Activated CD4-positive, alpha-beta T cell treated with anti-CD3 and anti-CD28 coated beads, Interleukin-2, Interleukin-6, amounts not matched to agents 100 ng/mL and 50 ng/mL, durations not matched to agents 16 hours and 8 hours (primary cell): ENCODE measurements around the gene RBAK.
"Not testable (repeated sequence)": the region's sequence is repeated elsewhere in the genome, so short reads cannot be mapped to it uniquely, and the experiment has no call there.

Experiments
- DNase-seq: peaks from one replicate; pipeline ENCODE4 v3.0.0-alpha.2; 2020

Gene RBAK

GRCh38 chr7:5045558-5046396 is at the start of gene RBAK:
Gene RBAK, plus strand, starts transcription at chr7:5045860. Its CDS starts 2,217 bp downstream, at chr7:5048077.
- peak; percentile 96 for DNase-seq

- DNase-seq: no peak
Observed at GRCh38 chr7:4996696-4997222, 48.9 kb upstream of the RBAK start.

DNA sequence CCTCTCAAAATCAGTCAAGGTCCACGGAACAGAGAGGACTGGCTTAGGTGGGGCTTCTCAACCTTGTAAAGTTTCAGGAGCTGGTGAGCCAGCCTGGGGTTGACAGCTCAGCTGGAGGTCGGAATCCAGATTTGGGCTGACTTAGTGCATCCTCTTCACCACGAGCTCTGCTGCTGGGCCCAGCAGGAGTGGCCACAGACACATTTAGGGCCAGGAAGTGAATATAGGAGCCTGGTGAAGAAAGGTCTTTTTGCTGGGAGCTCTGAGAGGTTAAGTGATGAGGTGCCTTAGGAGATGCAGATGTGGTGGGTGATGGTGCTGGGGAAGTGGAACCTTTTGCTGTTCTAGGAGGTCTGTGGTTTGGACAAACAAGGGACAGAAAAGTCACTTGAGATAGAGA is 47.4 kb upstream of the RBAK start:
- DNase-seq: no peak

DNA sequence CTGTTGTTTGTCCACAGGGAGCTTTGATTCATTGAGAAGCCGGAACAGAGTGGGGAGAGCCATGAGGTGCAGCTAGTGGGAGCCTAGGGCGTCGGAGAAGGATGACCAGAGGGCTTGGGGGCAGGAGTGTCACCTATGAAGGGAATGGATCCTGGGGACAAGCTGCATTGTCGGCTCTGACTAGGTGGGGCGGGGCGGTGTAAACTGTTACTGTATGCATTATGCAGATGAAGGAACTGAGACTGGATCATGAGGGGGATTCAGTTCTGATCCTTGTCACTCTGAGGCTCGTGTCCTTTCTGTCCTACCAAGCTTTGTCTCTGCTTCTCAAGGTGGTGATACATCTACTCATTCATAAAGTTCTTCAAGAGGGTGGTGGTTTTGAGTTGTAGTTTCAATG is 46.8 kb upstream of the RBAK start:
- no peak for DNase-seq

- DNase-seq: no peak
Observed at GRCh38 chr7:4999369-4999950, 46.2 kb upstream of the RBAK start.

- no peak for DNase-seq
Observed at GRCh38 chr7:5001003-5001402, 44.7 kb upstream of the RBAK start.

DNA sequence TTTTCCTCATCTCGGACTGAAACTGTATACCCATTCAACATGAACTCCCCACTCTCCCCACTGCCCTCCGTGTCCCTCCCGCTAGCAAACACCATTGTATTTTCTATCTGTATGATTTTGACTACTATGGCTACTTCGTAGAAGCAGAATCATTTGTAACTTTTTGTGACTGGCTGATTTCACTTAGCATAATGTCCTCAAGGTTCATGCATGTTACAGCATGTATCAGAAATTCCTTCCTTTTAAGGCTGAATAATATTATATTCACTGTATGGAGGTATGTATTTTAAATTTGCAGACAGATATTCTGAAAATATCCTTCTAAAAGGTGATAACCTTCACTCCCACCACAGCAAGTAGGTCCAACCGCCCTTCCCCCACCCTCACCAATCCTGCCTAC is 43.7 kb upstream of the RBAK start:
- DNase-seq: no peak

DNA sequence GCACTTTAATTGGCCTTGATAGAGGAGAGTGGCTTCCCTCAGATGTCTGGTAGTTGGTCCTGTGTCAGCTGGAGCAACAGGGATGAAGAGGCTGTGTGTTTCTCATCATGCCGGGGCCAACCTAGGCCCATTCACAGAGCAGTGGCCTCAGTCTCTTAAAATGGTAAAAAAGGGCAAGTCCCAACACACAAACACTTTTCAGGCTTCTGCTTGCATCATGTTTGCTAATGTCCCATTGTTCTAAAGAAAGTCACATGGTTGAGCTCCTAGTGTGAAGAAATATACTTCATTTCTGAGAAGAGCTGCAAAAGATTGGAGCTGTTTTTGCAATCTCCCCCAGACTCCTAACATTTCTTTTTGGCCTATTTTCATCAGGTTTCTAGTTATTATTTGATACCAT is 40.6 kb upstream of the RBAK start:
- no peak for DNase-seq

- no peak for DNase-seq
Observed at GRCh38 chr7:5012985-5013384, 32.7 kb upstream of the RBAK start.

DNA sequence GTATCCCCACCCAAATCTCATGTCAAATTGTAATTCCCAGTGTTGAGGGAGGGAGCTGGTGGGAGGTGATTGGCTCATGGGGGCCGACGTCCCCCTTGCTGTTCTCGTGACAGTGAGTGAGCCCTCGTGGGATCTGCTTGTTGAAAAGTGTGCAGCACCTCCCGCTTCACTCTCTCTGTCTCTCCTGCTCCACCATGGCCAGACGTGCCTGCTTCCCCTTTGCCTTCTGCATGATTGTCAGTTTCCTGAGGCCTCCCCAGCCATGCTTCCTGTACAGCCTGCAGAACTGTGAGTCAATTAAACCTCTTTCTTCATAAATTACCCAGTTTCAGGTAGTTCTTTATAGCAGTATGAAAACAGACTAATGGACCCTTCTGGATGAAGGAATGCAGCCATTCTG is 29.7 kb upstream of the RBAK start:
- not testable (repeated sequence) for DNase-seq

- DNase-seq: not testable (repeated sequence)
Observed at GRCh38 chr7:5017626-5018025, 28.0 kb upstream of the RBAK start.

GRCh38 chr7:5020098-5020497 is 25.6 kb upstream of the RBAK start:
- no peak for DNase-seq

DNA sequence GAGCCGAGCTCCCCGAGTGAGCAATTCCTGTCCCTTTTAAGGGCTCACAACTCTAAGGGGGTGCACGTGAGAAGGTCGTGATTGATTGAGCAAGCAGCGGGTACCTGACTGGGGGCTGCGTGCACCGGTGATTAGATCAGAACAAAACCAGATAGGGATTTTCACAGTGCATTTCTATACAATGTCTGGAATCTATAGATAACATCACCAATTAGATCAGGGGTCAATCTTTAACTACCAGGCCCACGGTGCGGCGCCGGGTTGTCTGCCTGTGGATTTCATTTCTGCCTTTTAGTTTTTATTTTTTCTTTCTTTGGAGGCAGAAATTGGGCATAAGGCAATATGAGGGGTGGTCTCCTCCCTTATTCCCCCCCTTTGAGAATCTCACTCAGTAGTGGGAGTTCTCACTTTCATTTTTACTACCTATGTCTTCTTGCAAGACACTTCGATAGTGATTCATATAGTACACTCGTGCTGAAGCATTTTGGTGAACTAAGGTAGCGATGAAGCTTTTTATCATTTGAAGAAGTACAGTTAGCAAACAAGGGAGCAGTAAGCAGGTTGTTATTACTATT is 24.6 kb upstream of the RBAK start:
- DNase-seq: not testable (repeated sequence)

- not testable (repeated sequence) for DNase-seq
Observed at GRCh38 chr7:5023626-5024025, 22.0 kb upstream of the RBAK start.

GRCh38 chr7:5027796-5028410 is 17.8 kb upstream of the RBAK start:
- not testable (repeated sequence) for DNase-seq

DNA sequence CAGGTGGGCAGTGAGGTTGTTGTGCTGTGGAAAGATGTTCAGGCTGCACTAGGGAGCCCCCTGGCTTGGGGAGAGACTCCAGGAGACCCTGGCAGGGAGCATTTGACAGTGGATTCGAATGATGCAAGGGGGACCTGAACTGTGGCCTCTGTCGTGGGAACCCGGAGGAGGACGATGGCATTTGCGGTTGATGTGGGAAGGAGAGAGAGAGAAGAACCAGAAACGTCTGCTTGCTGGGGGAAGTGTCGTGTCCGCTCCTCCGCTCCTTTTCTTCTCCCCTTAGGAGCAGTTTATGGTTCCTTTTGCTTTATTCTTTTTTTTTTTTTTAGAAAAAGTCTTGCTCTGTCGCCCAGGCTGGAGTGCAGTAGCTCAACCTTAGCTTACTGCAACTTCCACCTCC is 12.5 kb upstream of the RBAK start:
- DNase-seq: not testable (repeated sequence)

- no peak for DNase-seq
Observed at GRCh38 chr7:5035276-5035675, 10.4 kb upstream of the RBAK start.

DNA sequence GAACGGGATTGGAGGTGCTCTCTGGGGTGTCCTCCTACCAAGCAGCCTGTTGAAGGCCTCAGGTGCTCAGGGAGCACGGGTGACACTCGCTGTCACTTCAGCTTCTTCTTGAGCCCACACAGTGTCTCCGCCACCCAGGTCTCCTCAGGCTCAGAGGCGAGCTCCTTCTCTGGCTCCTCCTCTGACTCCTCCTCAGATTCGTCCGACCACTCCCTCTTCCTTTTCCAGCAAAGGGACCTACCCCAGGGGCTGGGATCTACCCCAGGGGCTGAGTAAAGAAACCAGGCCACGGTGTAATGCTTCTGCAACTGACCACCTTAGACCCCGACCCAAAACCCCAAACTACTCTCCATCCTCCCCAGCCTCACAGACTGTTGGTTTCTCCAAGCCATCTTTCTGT is 9.2 kb upstream of the RBAK start:
- DNase-seq: no peak

GRCh38 chr7:5041047-5041446 is 4.6 kb upstream of the RBAK start:
- no peak for DNase-seq

- DNase-seq: no peak
Observed at GRCh38 chr7:5043661-5044060, 2.0 kb upstream of the RBAK start.

DNA sequence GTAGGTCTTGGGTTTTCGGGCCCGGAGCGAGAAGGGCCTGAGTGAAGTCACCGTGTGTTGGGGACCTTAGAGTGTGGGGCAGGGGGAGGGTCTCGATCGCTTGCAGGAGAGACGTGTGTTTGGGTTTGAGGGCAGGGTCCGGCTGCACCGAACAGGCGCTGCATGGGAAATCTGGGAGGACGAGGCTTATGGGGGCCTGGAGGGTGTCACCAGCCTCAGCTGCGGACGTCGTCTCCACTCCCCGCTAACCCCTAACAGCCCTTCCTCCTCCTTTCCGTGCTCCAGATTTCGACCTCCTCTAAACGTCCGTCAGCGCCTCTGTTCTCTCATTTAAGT is 705 bp downstream of the RBAK start:
- peak; percentile 11 for DNase-seq

DNA sequence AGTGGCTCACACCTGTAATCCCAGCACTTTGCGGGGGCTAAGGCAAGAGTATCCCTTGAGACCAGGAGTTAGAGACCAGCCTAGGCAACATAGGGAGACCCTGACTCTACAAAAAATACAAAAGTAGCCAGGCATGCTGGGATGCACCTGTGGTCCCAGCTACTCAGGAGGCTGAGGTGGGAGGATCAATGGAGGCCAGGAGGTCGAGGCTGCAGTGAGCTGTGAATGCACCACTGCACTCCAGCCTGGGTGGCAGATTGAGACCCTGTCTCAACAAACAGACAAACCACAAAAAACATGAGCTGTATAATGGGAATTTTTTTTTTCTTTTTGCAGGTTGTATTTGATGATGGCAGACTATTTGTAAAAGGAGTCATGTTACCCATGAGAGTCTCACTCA is 1.5 kb downstream of the RBAK start:
- DNase-seq: not testable (repeated sequence)

GRCh38 chr7:5050676-5051075 is 5.0 kb downstream of the RBAK start:
- no peak for DNase-seq

- not testable (repeated sequence) for DNase-seq
Observed at GRCh38 chr7:5051731-5052130, 6.1 kb downstream of the RBAK start.
